Measurements from ENCODE around the gene GMPR2.

DNA sequence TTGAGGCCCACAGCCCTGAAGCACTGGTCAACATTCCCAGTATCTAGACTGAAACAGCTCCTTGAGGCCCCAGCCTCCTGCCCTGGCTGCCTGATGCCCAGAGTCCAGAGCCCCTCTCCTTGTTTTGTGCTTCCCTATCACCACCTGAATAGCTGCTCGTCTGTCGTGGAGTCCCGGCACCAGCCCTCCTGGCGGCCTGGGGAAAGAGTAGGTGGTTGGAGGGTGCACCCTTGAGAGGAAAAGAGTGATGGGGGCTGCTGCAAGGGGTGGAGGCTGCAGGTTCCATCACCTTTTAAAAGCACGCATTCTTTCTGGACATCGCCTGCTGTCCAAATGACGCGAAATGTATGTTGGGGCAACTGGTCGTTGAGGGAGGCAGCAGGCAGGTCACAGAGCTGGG is 35.5 kb downstream of the GMPR2 start:
- TF ChIP-seq CTCF (conservative IDR thresholded peaks at IDR 0.05; ENCODE audit: low read depth, low read length) (no peak), EZH2phosphoT487 (IDR thresholded peaks at IDR 0.05; ENCODE audit: borderline replicate concordance, low read length) (no peak), EZH2 (IDR thresholded peaks at IDR 0.05; ENCODE audit: low read length, unreplicated experiment) (no peak)
